AG08395 (cell line): ENCODE data around the gene EDEM2.
A peak's percentile ranks its signal among the peaks of the same experiment; 100 is the strongest.
"Not testable (repeated sequence)": the region's sequence is repeated elsewhere in the genome, so short reads cannot be mapped to it uniquely, and the experiment has no call there.

Source experiments
- DNase-seq: peaks from one replicate; pipeline ENCODE4 v3.0.0; 2012; ENCODE audit warnings: mixed read lengths, low spot score

Gene EDEM2

GRCh38 chr20:35125753-35126152 is 21.4 kb downstream of the EDEM2 start:
- DNase-seq, result no peak

- no peak for DNase-seq
These were observed 24.3 kb downstream of the EDEM2 start for GRCh38 chr20:35122756-35123405.

GRCh38 chr20:35121186-35121585 is 25.9 kb downstream of the EDEM2 start:
- no peak for DNase-seq

- DNase-seq, result no peak
These were observed 27.0 kb downstream of the EDEM2 start for GRCh38 chr20:35120012-35120701.

- DNase-seq, result no peak
These were observed 29.5 kb downstream of the EDEM2 start for GRCh38 chr20:35117629-35118028.

- DNase-seq, result peak; percentile 8
These were observed 29.9 kb downstream of the EDEM2 start for GRCh38 chr20:35117196-35117595.

GRCh38 chr20:35116258-35116657 is 30.9 kb downstream of the EDEM2 start:
- no peak for DNase-seq

GRCh38 chr20:35115606-35116005 is 31.5 kb downstream of the EDEM2 start:
- no peak for DNase-seq

- not testable (repeated sequence) for DNase-seq
These were observed 34.9 kb downstream of the EDEM2 start for GRCh38 chr20:35112276-35112675.

GRCh38 chr20:35111141-35111888 is 35.8 kb downstream of the EDEM2 start:
- DNase-seq, result peak; percentile 87

GRCh38 chr20:35108921-35109320 is 38.2 kb downstream of the EDEM2 start:
- no peak for DNase-seq

GRCh38 chr20:35106827-35107380 is 40.2 kb downstream of the EDEM2 start:
- no peak for DNase-seq

GRCh38 chr20:35104685-35105295 is 42.3 kb downstream of the EDEM2 start:
- no peak for DNase-seq

GRCh38 chr20:35101620-35102019 is 45.5 kb downstream of the EDEM2 start:
- no peak for DNase-seq

- peak; percentile 60 for DNase-seq
These were observed 53.8 kb downstream of the EDEM2 start for GRCh38 chr20:35093267-35093884.

- DNase-seq, result peak; percentile 86
These were observed 54.4 kb downstream of the EDEM2 start, which contains the start of gene TRPC4AP for GRCh38 chr20:35092524-35093266. TSS of gene TRPC4AP (minus strand) at chr20:35092807. CDS start at chr20:35092781, 26 bp downstream.

GRCh38 chr20:35091816-35092523 is 55.2 kb downstream of the EDEM2 start:
- peak; percentile 7 for DNase-seq

GRCh38 chr20:35088231-35089145 is 58.6 kb downstream of the EDEM2 start:
- no peak for DNase-seq

GRCh38 chr20:35087791-35088190 is 59.3 kb downstream of the EDEM2 start:
- DNase-seq, result no peak
